ENCODE results near the gene PRTFDC1.

- TF ChIP-seq POLR2A (IDR thresholded peaks at IDR 0.05), result no peak
- no peak for TF ChIP-seq CTCF (IDR thresholded peaks at IDR 0.05)
- no peak for TF ChIP-seq POLR2AphosphoS5 (IDR thresholded peaks at IDR 0.05)
These were observed 52.8 kb downstream of the PRTFDC1 start for GRCh38 chr10:24899571-24899970.
